Neural cell (in vitro differentiated cells): ENCODE data around the gene MKNK1. TPM values are rescaled to one million over a fixed set of nuclear protein-coding genes. Genes with fewer than 3 reads are reported as not detected.
"Not testable (repeated sequence)": the region's sequence is repeated elsewhere in the genome, so short reads cannot be mapped to it uniquely, and the experiment has no call there.

Experiments
- H2AFZ ChIP-seq: fragments of 200-600, 300-800 bp; sonication (generic), shearing (Covaris generic); 2 replicates; pipeline ENCODE4 v1.6.0; 2014; ENCODE audit warnings: low read depth, mild to moderate bottlenecking, antibody characterized with exemption, low read length, moderate library complexity
- H3F3A ChIP-seq: fragments of 200-600 bp; shearing (Covaris generic); 2 replicates; pipeline ENCODE4 v1.6.1; 2016; ENCODE audit warnings: mild to moderate bottlenecking, moderate library complexity, mixed read lengths, antibody characterized with exemption, low read length; ENCODE audit not compliant: insufficient read depth, poor library complexity, severe bottlenecking
- H3K27ac ChIP-seq: fragments of 200-600, 300-800 bp; sonication (generic), shearing (Covaris generic); 2 replicates; pipeline ENCODE4 v1.5.1; 2014; ENCODE audit warnings: mild to moderate bottlenecking, low read length, moderate library complexity
- H3K27me3 ChIP-seq: fragments of 300-800, 200-600 bp; sonication (generic), shearing (Covaris generic); 2 replicates; pipeline ENCODE4 v1.6.0; 2014; ENCODE audit warnings: mild to moderate bottlenecking, low read depth, low read length, moderate library complexity; ENCODE audit not compliant: insufficient read depth
- H3K36me3 ChIP-seq: fragments of 300-800, 200-600 bp; sonication (generic), shearing (Covaris generic); 2 replicates; pipeline ENCODE4 v1.5.1; 2014; ENCODE audit warnings: mild to moderate bottlenecking, antibody characterized with exemption, low read length, moderate library complexity; ENCODE audit not compliant: insufficient read depth
- H3K4me2 ChIP-seq: fragments of 300-800, 200-600 bp; sonication (generic), shearing (Covaris generic); 2 replicates; pipeline ENCODE4 v1.6.0; 2014; ENCODE audit warnings: mild to moderate bottlenecking, low read length
- H3K4me3 ChIP-seq: fragments of 300-800, 200-600 bp; sonication (generic), shearing (Covaris generic); 2 replicates; pipeline ENCODE4 v1.5.1; 2014; ENCODE audit warnings: mild to moderate bottlenecking, low read length, moderate library complexity
- H3K79me2 ChIP-seq: fragments of 200-600 bp; shearing (Covaris generic); replicated peaks from 2 replicates; pipeline ENCODE4 v1.6.0; 2014; ENCODE audit warnings: mild to moderate bottlenecking, low read length, moderate library complexity; ENCODE audit not compliant: insufficient read depth
- H3K9ac ChIP-seq: fragments of 300-800, 200-600 bp; sonication (generic), shearing (Covaris generic); 2 replicates; pipeline ENCODE4 v1.6.1; 2016; ENCODE audit warnings: mild to moderate bottlenecking, low read length, mixed read lengths
- H3K9me2 ChIP-seq: fragments of 200-600 bp; shearing (Covaris generic); 2 replicates; pipeline ENCODE4 v1.6.1; 2016; ENCODE audit warnings: mild to moderate bottlenecking, low read length, mixed read lengths; ENCODE audit not compliant: insufficient read depth
- H3K9me3 ChIP-seq: fragments of 200-600, 300-800 bp; sonication (generic), shearing (Covaris generic); 2 replicates; pipeline ENCODE4 v1.6.1; 2016; ENCODE audit warnings: mild to moderate bottlenecking, mixed run types, low read length, moderate library complexity, mixed read lengths
- H4K20me1 ChIP-seq: fragments of 200-600 bp; shearing (Covaris generic); 2 replicates; pipeline ENCODE4 v1.6.1; 2016; ENCODE audit warnings: mild to moderate bottlenecking, mixed run types; ENCODE audit not compliant: insufficient read depth
- CTCF ChIP-seq: fragments of 450-650 bp; IDR thresholded peaks from 2 replicates; pipeline ENCODE4 v1.5.1; 2014; ENCODE audit warnings: antibody characterized with exemption, mild to moderate bottlenecking, moderate library complexity; ENCODE audit not compliant: poor library complexity, severe bottlenecking
- EP300 ChIP-seq: fragments of 450-650 bp; conservative IDR thresholded peaks from 2 replicates; pipeline ENCODE4 v1.6.1; 2014; ENCODE audit warnings: antibody characterized with exemption, mild to moderate bottlenecking, moderate library complexity; ENCODE audit not compliant: poor library complexity, severe bottlenecking
- EZH2 ChIP-seq: fragments of 200-600, 300-800 bp; shearing (Covaris generic), sonication (generic); IDR thresholded peaks from 2 replicates; pipeline ENCODE4 v1.6.1; 2014; ENCODE audit warnings: antibody characterized with exemption, low read length, borderline replicate concordance, mild to moderate bottlenecking; ENCODE audit not compliant: insufficient read depth, poor library complexity, severe bottlenecking
- MXI1 ChIP-seq: fragments of 450-650 bp; conservative IDR thresholded peaks from 2 replicates; pipeline ENCODE4 v1.6.1; 2014; ENCODE audit warnings: antibody characterized with exemption, mild to moderate bottlenecking; ENCODE audit not compliant: poor library complexity, severe bottlenecking
- POLR2AphosphoS5 ChIP-seq: IDR thresholded peaks from 2 replicates; pipeline ENCODE4 v1.6.1; 2012
- RAD21 ChIP-seq: fragments of 450-650 bp; conservative IDR thresholded peaks from 2 replicates; pipeline ENCODE4 v1.6.1; 2014; ENCODE audit warnings: antibody characterized with exemption, mild to moderate bottlenecking, moderate library complexity
- REST ChIP-seq: IDR thresholded peaks from 2 replicates; pipeline ENCODE4 v1.6.1; 2012; ENCODE audit warnings: borderline replicate concordance
- SMC3 ChIP-seq: fragments of 450-650 bp; conservative IDR thresholded peaks from 2 replicates; pipeline ENCODE4 v1.6.1; 2014; ENCODE audit warnings: antibody characterized with exemption, mild to moderate bottlenecking, moderate library complexity; ENCODE audit not compliant: poor library complexity
- TAF1 ChIP-seq: IDR thresholded peaks from 2 replicates; pipeline ENCODE4 v1.6.1; 2012; ENCODE audit warnings: low read depth
- polyA plus RNA-seq: library from polyadenylated mRNA; depleted of rRNA; stranded (reverse); fragments of >200 nt; gene quantifications from 2 replicates; pipeline ENCODE4 v1.2.3, GENCODE V29; 2014

MKNK1 gene
- polyA plus RNA-seq, 1 donor from 2014 or later: 9.6 TPM

- Histone ChIP-seq H4K20me1 (no peaks in the 10 kb centered on the region), H3K79me2 (no peaks in the 10 kb centered on the region), H3K4me2 (no peak overlapping the region), H3K27me3 (no peaks in the 10 kb centered on the region), H3F3A (no peaks in the 10 kb centered on the region), H3K9ac (no peak overlapping the region), H3K9me2 (no peaks in the 10 kb centered on the region), H3K27ac (no peak overlapping the region), H3K36me3 (peaks cover 25% of the 10 kb centered on the region), H3K4me3 (no peak overlapping the region), H2AFZ (no peak overlapping the region), H3K9me3 (peaks cover 6% of the 10 kb centered on the region)
- TF ChIP-seq REST: no peak
- TF ChIP-seq TAF1: no peak
These were observed 48.4 kb upstream of the MKNK1 start for GRCh38 chr1:46652321-46653100.

- H3K4me3 ChIP-seq, H3K79me2 ChIP-seq, H4K20me1 ChIP-seq, H3K27ac ChIP-seq, H3F3A ChIP-seq, H3K9ac ChIP-seq, H3K4me2 ChIP-seq, H2AFZ ChIP-seq, H3K9me3 ChIP-seq, H3K27me3 ChIP-seq, H3K9me2 ChIP-seq: not testable (repeated sequence)
- peaks cover 19% of the 10 kb centered on the region for H3K36me3 ChIP-seq
These were observed 47.1 kb upstream of the MKNK1 start for GRCh38 chr1:46651152-46651551.

GRCh38 chr1:46650491-46650890 lies 46.4 kb upstream of the MKNK1 start:
- TF ChIP-seq POLR2AphosphoS5 (no peak), EP300 (no peak), EZH2 (no peak), CTCF (no peak), TAF1 (no peak), REST (no peak), SMC3 (no peak), MXI1 (no peak), RAD21 (no peak)

More at GRCh38 chr1:46650491-46650890, 46.4 kb upstream of the MKNK1 start:
- Histone ChIP-seq H4K20me1 (no peaks in the 10 kb centered on the region), H3K9me3 (peaks cover 6% of the 10 kb centered on the region), H3K27me3 (no peaks in the 10 kb centered on the region), H3K27ac (no peak overlapping the region), H3K9me2 (no peaks in the 10 kb centered on the region), H3K79me2 (no peaks in the 10 kb centered on the region), H3K4me2 (no peak overlapping the region), H3K36me3 (peaks cover 19% of the 10 kb centered on the region), H3K9ac (no peak overlapping the region), H3F3A (no peaks in the 10 kb centered on the region), H2AFZ (no peak overlapping the region), H3K4me3 (no peak overlapping the region)
